HG03432 (cell line): ENCODE data around the gene ZNF17.

Experiments used
- ATAC-seq: cut with Tn5 transposase; IDR thresholded peaks from one replicate; pipeline ENCODE4 v1.9.1; 2021; ENCODE audit warnings: mild to moderate bottlenecking, moderate library complexity; ENCODE audit not compliant: unreplicated experiment

ZNF17 gene

GRCh38 chr19:57421037-57421436, 10.1 kb downstream of the ZNF17 start:
- ATAC-seq = no peak

- peak; percentile 20 for ATAC-seq
Measured at GRCh38 chr19:57434386-57435061, 23.6 kb downstream of the ZNF17 start.

- peak; percentile 96 for ATAC-seq
Measured at GRCh38 chr19:57435062-57435978, 24.4 kb downstream of the ZNF17 start, which contains the start of gene ZNF749. ZNF749 (plus strand) TSS chr19:57435325; CDS start chr19:57435579, 254 bp downstream.

DNA sequence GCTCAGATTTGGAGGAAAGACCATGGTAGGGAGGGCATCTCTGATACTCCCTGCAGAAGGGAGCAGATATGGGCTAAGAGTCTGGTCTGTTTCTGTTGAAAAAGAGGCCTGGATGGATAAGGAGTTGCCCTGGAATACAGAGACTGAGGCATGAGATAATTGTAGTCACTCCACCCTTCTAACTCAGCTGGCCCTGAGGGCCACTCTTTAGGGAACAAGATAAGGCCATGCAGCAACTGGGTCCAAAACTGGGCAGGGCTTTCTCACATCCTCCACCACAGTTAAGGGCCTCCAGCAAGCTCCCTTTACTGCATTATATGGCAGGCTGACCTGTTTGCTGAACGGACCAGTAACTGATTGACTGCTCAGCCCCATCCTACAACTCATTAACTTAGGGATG, 25.5 kb downstream of the ZNF17 start:
- ATAC-seq = no peak

DNA sequence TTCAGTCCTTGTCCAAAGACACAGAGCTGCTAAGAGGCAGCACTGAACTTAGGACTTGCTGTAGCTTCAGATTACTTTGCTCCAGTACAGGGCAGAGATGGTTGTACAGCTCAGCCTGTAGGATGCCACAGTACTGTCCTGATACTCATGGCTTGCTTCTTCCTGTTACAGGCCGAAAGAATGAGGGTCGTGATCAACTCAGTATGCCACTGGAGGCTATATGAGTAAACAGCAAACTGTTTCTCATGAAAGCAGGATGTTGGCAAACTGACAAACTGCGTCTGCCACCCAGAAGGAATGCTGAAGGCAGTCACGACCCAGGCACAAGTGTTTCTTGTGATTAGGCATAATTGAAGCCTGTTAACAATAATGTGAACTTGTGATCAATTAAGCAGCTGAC, 27.0 kb downstream of the ZNF17 start:
- no peak for ATAC-seq

DNA sequence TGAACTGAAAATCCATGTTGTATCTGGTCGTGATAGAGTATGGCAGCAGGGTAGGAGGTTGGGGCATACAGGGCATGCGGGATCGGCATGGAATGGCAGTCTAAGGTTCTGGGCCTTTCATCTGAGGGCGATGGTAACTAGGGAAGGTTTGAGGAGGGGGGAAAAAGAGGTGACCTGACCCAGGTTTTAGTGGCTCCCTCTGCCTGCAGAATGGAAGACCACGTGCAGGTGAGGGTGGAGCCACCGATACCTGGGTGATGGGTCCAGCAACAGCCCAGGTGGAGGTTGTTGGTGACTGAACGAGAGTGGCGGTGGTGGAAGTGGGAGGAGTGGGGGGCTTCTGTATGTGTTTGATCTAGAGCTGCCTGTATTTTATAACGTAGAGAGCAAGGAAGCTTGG, 28.0 kb downstream of the ZNF17 start:
- no peak for ATAC-seq

DNA sequence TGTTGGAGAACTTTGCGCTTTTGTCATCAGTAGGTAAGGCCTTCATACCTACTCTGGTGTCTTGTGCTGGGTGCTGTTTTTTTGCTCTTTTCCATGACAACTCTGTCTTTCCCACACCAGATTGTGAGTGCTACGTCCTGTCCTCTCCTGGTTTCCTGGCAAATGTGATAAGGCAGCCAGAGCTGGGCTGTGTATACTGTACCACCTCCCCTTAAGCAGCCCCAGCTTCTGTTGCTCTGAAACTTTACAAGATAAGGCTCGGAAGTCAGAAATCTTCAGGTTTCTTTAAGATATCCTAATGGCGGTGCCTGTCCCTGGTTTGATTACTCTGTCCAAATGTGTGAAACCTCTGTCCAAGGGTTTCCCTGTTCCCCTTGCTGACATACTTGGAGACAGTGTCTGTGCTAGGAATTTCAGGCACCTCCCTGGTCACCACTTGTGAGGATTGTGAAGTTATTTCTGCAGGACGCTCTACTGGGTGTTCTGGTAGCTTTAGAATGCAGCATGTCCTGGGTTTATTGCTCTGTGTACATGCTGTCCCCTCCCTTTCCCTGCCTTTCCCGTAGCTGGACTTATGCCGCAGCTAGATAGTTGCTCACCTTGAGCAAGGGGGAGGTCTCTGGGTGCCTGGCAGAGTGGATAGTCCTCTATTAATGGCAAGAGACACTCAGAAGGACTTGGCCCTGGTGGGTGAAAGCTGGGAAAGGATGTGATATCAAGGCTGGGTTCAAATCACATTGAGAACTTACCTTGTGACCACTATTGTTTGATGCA, 31.2 kb downstream of the ZNF17 start:
- no peak for ATAC-seq

- ATAC-seq = no peak
Measured at GRCh38 chr19:57443121-57443696, 32.2 kb downstream of the ZNF17 start.

GRCh38 chr19:57452307-57452706, 41.3 kb downstream of the ZNF17 start:
- ATAC-seq = no peak

DNA sequence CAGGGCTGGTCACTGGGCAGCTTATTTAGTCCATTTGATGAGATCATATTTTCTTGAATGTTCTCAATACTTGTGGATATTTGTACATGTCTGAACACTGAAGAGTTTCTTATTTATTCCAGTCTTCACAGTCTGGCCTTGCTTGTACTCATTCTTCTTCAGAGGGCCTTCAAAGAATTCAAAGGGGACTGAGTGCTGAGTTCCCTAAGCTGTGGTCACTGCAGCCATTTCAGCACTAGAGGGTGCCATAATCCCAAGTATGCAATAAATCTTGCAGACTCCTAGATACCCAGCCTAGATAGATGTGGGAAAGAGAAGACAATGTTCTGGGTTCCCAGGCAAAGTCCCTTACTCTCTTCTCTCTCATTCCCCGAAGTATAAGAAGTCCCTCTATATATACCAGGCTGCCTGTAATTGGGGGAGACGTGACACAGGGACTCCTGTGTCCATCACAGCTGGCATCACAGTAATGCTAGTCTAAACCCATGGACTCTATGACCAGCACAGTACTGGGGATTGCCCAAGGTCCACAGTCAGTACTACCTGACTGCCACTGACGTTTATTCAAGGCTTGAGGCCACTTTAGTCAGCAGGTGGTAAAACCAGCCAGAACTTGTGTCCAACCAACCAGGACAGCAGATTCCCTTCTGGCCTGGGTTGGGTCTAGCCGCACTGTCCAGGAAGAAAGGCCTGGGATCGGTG, 54.9 kb downstream of the ZNF17 start:
- ATAC-seq = no peak

- no peak for ATAC-seq
Measured at GRCh38 chr19:57466489-57466888, 55.5 kb downstream of the ZNF17 start.
